KMS-11 (cell line): ENCODE data around the gene NPFFR1.
"Not testable (repeated sequence)": the region's sequence is repeated elsewhere in the genome, so short reads cannot be mapped to it uniquely, and the experiment has no call there.

Experiments used
- H2AFZ ChIP-seq: fragments of 200-600 bp; sonication (generic); 2 replicates; pipeline ENCODE4 v1.6.1; 2016; ENCODE audit warnings: antibody characterized with exemption, mixed run types, low read depth
- H3K27ac ChIP-seq: fragments of 200-600 bp; sonication (generic); 2 replicates; pipeline ENCODE4 v1.6.1; 2016; ENCODE audit warnings: mild to moderate bottlenecking, mixed run types
- H3K27me3 ChIP-seq: fragments of 200-600 bp; sonication (generic); 2 replicates; pipeline ENCODE4 v1.6.1; 2017; ENCODE audit warnings: mild to moderate bottlenecking, low read depth, mixed run types, moderate library complexity; ENCODE audit not compliant: insufficient read depth
- H3K36me3 ChIP-seq: fragments of 200-600 bp; sonication (generic); 2 replicates; pipeline ENCODE4 v1.6.1; 2017; ENCODE audit warnings: mild to moderate bottlenecking, mixed run types; ENCODE audit not compliant: insufficient read depth
- H3K4me1 ChIP-seq: fragments of 200-600 bp; sonication (generic); 2 replicates; pipeline ENCODE4 v1.6.1; 2016; ENCODE audit warnings: mild to moderate bottlenecking, low read depth, mixed run types; ENCODE audit not compliant: poor library complexity, severe bottlenecking
- H3K4me2 ChIP-seq: fragments of 200-600 bp; sonication (generic); 2 replicates; pipeline ENCODE4 v1.7.0; 2016; ENCODE audit warnings: mild to moderate bottlenecking, mixed run types
- H3K4me3 ChIP-seq: fragments of 200-600 bp; sonication (generic); IDR thresholded peaks from 2 replicates; pipeline ENCODE4 v1.6.1; 2017; ENCODE audit warnings: low read depth, low read length, mixed read lengths; ENCODE audit not compliant: insufficient read depth
- H3K79me2 ChIP-seq: fragments of 200-600 bp; sonication (generic); 2 replicates; pipeline ENCODE4 v1.6.1; 2016; ENCODE audit warnings: low read depth, mixed run types; ENCODE audit not compliant: insufficient read depth
- H3K9ac ChIP-seq: fragments of 200-600 bp; sonication (generic); 2 replicates; pipeline ENCODE4 v1.6.1; 2016; ENCODE audit warnings: mild to moderate bottlenecking, mixed run types
- H4K20me1 ChIP-seq: fragments of 200-600 bp; sonication (generic); 2 replicates; pipeline ENCODE4 v1.6.1; 2016; ENCODE audit warnings: mild to moderate bottlenecking, mixed run types; ENCODE audit not compliant: insufficient read depth
- CTCF ChIP-seq: fragments of 200-600 bp; sonication (generic); conservative IDR thresholded peaks from 2 replicates; pipeline ENCODE4 v1.6.1; 2017; ENCODE audit warnings: low read depth, mild to moderate bottlenecking, antibody characterized with exemption, low read length, moderate library complexity, mixed read lengths

The NPFFR1 gene

GRCh38 chr10:70247360-70247759, 36.4 kb downstream of the NPFFR1 start:
- Histone ChIP-seq H3K4me3 (no peak overlapping the region), H3K4me1 (no peaks in the 10 kb centered on the region), H2AFZ (no peak overlapping the region), H3K79me2 (no peaks in the 10 kb centered on the region), H3K4me2 (no peak overlapping the region), H4K20me1 (no peaks in the 10 kb centered on the region), H3K27ac (no peak overlapping the region), H3K27me3 (no peaks in the 10 kb centered on the region), H3K9ac (no peak overlapping the region), H3K36me3 (no peaks in the 10 kb centered on the region)
- TF ChIP-seq CTCF = no peak

GRCh38 chr10:70241081-70241480, 42.7 kb downstream of the NPFFR1 start:
- Histone ChIP-seq H2AFZ (no peak overlapping the region), H3K27ac (no peak overlapping the region), H3K27me3 (no peaks in the 10 kb centered on the region), H3K36me3 (no peaks in the 10 kb centered on the region), H3K4me2 (no peak overlapping the region), H3K4me1 (no peaks in the 10 kb centered on the region), H3K9ac (no peak overlapping the region), H3K79me2 (no peaks in the 10 kb centered on the region), H3K4me3 (no peak overlapping the region), H4K20me1 (no peaks in the 10 kb centered on the region)
- TF ChIP-seq CTCF = no peak

- H3K4me1 ChIP-seq, H3K27ac ChIP-seq, H3K9ac ChIP-seq, H2AFZ ChIP-seq, H4K20me1 ChIP-seq, H3K4me3 ChIP-seq, H3K79me2 ChIP-seq, H3K27me3 ChIP-seq, H3K36me3 ChIP-seq, H3K4me2 ChIP-seq: not testable (repeated sequence)
These were observed 43.8 kb downstream of the NPFFR1 start for GRCh38 chr10:70239986-70240385.

- H3K9ac ChIP-seq, H3K4me2 ChIP-seq, H3K36me3 ChIP-seq, H4K20me1 ChIP-seq, H3K4me1 ChIP-seq, H3K27ac ChIP-seq, H3K27me3 ChIP-seq, H2AFZ ChIP-seq, H3K4me3 ChIP-seq, H3K79me2 ChIP-seq: not testable (repeated sequence)
These were observed 44.5 kb downstream of the NPFFR1 start for GRCh38 chr10:70239077-70239976.

- not testable (repeated sequence) for H3K4me2 ChIP-seq, H3K27me3 ChIP-seq
These were observed 45.8 kb downstream of the NPFFR1 start for GRCh38 chr10:70237958-70238536.

More at GRCh38 chr10:70237958-70238536, 45.8 kb downstream of the NPFFR1 start:
- not testable (repeated sequence) for H2AFZ ChIP-seq, H3K27ac ChIP-seq, H4K20me1 ChIP-seq, H3K36me3 ChIP-seq, H3K4me1 ChIP-seq, H3K4me3 ChIP-seq, H3K9ac ChIP-seq, H3K79me2 ChIP-seq
